ENCODE results near the gene HBG1.
"Not testable (repeated sequence)": the region's sequence is repeated elsewhere in the genome, so short reads cannot be mapped to it uniquely, and the experiment has no call there.

Gene HBG1

GRCh38 chr11:5249807-5250396 is at the start of gene HBG1:
HBG1 (minus strand) TSS chr11:5249857; CDS start chr11:5249804, 53 bp downstream.
- not testable (repeated sequence) for H3K4me3 ChIP-seq (ENCODE audit: low read depth, low read length)

DNA sequence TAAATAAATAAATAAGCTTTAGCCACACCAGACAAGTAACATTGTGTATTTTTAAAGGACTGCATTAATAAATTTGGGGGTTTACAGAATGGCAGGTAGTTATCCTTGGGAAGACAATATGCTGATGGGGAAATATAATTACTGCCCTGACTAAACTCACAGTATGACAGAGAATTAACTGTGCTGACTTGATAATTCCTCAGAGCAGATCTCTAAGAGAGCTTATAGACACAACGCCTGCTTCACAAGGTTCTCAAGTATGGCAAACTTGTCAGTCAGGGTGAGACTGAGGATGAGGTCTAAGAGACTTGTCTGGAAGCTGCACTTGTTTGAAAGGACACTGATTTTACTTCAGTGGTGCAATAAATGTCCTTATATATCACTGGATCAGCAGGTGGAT is 48.8 kb upstream of the HBG1 start:
- no peak overlapping the region for H3K4me3 ChIP-seq (ENCODE audit: low read depth, low read length)
- TF ChIP-seq CTCF (IDR thresholded peaks at IDR 0.05; ENCODE audit: low read depth, low read length) = no peak

DNA sequence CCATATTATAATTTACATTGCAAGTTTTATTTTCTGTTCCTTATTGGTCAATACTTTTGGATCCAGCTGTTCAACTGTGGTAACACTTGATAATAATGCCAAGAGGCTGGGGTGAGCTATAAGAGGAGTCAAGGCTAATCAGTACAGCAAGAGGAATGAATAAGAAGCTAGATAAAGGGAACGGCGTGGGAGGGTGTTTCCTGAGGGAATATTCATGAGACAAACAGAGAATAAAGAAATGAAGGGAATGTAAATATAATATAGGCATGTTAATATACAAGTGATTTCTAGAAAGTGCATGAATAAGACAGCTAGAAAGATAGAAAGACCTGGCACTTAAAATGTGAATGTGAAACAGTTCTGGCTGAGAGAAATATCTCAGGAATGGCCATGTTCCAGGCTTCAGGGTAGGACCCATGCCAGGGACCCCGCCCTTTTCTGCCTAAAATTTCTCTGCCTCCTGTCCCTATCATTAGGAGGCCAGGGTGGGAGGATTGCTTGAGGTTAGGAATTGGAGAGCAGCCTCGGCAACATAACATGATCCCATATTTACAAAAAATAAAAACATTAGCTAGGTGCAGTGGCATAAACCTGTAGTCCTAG is 48.2 kb upstream of the HBG1 start:
- no peak for TF ChIP-seq CTCF (IDR thresholded peaks at IDR 0.05; ENCODE audit: low read depth, low read length)

DNA sequence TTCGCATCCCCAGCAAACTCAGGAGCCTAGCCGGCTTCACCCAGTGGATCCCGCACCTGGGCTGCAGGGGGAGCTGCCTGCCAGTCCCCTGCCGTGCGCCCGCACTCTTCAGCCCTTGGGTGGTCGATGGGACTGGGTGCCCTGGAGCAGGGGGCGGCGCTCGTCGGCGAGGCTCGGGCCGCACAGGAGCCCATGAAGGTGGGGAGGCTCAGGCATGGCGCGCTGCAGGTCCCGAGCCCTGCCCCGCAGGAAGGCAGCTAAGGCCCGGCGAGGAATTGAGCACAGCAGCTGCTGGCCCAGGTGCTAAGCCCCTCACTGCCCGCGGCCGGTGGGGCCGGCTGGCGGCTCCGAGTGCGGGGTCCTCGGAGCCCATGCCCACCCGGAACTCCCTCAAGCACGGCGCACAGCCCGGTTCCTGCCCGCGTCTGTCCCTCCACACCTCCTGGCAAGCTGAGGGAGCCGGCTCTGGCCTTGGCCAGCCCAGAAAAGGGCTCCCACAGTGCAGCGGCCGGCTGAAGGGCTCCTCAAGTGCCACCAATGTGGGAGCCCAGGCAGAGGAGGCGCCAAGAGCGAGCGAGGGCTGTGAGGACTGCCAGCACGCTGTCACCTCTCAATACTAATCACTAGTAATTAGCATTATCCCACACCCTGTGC is 44.8 kb upstream of the HBG1 start:
- H3K4me3 ChIP-seq (ENCODE audit: low read depth, low read length) = not testable (repeated sequence)

More for the DNA sequence above, 48.2 kb upstream of the HBG1 start:
- H3K4me3 ChIP-seq (ENCODE audit: low read depth, low read length) = no peak overlapping the region

GRCh38 chr11:5293028-5293427 is 43.4 kb upstream of the HBG1 start:
- TF ChIP-seq CTCF (IDR thresholded peaks at IDR 0.05; ENCODE audit: low read depth, low read length) = no peak
- H3K4me3 ChIP-seq (ENCODE audit: low read depth, low read length) = no peak overlapping the region

DNA sequence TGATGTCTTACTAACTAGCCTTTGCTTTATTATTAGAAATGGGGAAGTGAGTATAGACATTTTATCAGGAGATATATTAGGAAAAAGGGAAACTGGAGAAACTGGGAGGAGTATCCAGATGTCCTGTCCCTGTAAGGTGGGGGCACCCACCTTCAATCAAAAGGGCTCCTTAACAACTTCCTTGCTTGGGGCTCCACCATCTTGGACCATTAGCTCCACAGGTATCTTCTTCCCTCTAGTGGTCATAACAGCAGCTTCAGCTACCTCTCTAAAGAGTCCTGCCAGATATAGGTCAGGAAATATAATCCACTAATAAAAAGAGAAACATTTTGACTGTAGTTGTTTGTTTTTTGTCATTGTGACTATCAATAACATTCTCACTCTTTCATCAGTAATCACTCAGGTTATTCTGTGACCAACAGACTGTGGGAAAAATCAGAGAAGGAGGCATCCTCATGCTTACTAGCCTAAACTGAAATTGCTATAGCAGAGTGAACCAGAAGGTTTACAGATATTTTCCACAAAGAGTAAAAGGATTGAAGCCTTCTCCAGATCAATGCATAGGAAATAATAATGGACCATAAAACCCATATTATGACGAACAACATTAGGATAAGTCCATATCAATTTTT is 41.7 kb upstream of the HBG1 start:
- no peak overlapping the region for H3K4me3 ChIP-seq (ENCODE audit: low read depth, low read length)
- peak; percentile 55; the same call in 1 of the 2 replicates for TF ChIP-seq CTCF (IDR thresholded peaks at IDR 0.05; ENCODE audit: low read depth, low read length)

GRCh38 chr11:5290106-5290505 is 40.4 kb upstream of the HBG1 start:
- TF ChIP-seq CTCF (IDR thresholded peaks at IDR 0.05; ENCODE audit: low read depth, low read length) = no peak
- H3K4me3 ChIP-seq (ENCODE audit: low read depth, low read length) = no peak overlapping the region

DNA sequence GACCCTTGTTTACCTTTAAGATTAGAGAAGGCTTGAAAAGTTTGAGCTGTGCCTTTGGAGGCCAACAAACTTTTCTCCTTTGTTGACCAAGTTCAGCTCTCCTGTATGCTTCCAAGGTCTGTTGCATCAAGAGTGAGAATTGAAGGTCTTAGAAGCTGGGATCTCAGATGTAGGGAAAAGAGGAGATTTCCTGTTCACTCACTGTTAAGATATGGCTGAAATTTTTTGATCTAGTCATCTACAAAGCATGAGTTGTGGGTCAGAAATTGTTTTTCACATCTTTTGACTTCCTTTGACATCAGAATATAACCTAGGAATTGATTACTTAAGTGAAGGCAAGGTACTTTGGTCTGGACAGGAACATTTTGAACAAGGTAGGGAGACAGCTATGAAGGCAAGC is 40.0 kb upstream of the HBG1 start:
- no peak overlapping the region for H3K4me3 ChIP-seq (ENCODE audit: low read depth, low read length)
- TF ChIP-seq CTCF (IDR thresholded peaks at IDR 0.05; ENCODE audit: low read depth, low read length) = no peak

Measured in WI38 (cell line).